A172 (cell line): ENCODE results near the gene RIPOR2. TPM values are rescaled to one million over a fixed set of nuclear protein-coding genes. Genes with fewer than 3 reads are reported as not detected.

Experiments
- DNase-seq: peaks from one replicate; pipeline ENCODE4 v3.0.0-alpha.2; 2015; ENCODE audit warnings: low spot score
- total RNA-seq: library from RNA; depleted of rRNA; stranded (reverse); fragments of >200 nt; shearing (Covaris generic); gene quantifications from 2 replicates; pipeline ENCODE4 v1.2.3, GENCODE V29; 2014

The RIPOR2 gene
- total RNA-seq, 1 experiment from 2014 or later, result not detected

DNA sequence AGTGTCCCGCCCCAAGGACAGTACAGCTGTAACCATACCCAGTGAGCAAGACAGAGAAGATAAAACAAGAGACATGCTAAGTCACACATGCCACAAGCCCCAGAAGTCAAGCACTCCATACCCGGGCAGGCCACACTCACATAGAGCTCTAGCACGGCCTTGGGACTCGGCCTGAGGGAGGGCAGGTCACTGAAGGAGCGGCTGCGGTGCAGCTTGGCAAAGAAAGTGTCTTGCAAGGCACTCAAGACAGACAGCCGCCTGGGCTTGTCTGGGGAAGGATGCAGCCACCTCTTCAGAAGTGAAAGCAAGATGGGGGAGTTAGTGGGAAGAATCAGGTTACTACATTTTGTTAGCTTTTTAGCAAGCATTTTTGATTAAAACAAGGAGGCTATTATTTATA lies 88.4 kb downstream of the RIPOR2 start:
- no peak for DNase-seq

DNA sequence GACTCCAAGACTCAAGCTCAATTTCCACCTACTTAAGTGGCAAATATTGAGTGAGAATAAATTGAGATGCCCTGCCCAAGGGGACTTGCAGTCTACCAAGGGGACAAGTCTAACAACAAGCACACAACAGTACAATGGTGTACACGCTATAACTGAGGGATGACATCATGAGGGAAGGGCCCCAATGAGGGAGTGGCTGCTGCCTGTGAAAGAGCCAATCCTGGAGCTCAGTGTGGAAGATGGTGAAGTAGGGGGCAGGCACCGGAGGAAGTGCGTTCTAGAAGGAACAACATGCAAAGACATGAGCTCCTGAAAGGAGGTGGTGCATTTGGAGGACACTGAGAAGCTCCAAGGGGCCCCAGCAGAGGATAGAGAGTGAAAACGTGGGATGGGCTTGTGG lies 90.2 kb downstream of the RIPOR2 start:
- no peak for DNase-seq

DNA sequence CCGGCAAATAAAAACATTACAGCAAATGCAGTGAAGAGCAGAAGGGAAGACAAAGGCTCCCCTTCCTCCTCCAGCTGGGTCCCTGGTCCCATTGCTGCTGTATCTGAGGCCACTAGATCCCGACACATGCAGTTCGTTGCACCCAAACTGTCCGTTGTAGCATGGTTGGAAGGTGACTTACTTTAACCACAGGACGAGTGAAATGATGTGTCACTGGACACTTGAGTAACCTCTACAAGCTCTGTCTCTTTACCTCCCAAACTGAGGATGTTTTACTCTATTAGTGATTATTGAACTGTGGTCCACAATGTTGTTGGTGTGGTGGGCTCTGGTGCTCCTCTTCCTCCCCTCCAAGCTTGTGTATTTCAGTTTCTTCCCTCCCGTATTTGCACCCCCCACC lies 90.9 kb downstream of the RIPOR2 start:
- DNase-seq, result no peak

DNA sequence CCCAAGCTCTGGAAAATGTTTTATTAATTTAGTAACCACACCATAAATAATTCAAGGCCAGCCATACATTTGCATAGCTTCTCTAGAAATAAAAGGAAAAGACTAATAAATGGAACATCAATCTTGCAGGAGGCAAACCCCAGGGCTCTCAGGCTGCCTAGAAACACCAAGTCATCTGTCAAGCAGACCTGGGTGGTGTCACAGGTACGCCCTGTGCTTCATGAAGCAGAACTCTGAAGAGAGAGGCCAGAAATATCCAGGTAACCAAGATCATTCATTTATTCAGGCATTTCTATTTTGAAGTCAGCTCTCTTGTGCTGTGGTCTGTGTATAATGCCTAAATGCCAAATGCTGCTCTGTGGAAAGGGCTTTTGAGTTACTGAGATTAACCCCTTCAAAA lies 91.7 kb downstream of the RIPOR2 start:
- DNase-seq, result no peak

DNA sequence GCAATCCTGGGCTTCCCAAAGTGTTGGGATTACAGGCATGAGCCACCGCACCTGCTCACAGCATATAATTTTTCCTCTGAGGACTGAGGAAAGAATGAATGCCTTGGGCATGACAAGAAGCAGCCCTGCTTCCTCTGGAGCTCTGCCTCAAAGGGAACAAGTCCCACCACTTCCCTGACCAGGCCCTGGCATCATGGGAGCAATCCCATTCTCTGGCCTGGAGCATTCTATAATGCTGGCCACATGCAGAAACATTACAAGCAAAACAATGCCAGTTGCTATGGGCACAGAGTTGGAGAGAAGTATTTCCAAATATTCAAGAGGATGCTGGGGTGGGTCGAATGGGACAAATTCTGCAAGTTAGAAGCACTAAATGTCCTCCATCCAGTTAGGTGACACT lies 95.6 kb downstream of the RIPOR2 start:
- no peak for DNase-seq

DNA sequence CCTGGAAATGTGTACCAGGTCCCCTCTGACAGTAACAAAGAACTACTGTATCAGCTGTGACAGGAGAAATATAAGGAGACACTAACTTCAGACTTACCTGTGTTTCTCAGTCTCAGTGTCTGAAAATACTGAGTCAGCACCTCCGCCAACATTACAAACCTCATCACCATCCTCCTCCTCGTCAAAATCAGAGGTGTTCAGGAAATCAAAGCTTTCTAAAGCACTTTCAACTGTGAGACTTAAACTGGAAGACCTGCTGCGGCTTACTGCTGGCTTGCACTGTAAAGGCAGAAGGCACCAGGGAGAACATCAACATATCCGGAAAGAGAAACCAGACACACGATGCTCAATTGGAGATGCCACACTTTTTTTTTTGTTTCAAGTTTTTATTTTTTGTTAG lies 96.8 kb downstream of the RIPOR2 start:
- DNase-seq, result no peak

DNA sequence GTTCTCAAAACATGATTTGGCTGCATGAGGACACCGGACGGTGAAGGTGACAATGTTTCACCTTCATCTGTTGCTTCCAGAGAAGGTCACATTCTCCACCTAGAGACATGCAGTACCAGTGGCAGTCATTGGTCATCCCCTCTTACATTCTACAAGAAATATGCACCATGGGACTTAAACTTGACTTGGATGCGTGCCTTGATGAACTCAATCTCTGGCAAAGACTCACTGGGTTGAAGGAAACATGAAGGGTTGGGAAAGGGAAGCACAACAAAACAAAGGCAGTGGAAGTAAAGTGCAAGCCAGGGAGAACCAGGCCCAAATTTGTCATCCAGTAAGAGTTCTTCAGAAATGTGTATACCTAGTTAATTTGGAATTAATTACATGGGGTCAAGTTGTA lies 97.7 kb downstream of the RIPOR2 start:
- no peak for DNase-seq

DNA sequence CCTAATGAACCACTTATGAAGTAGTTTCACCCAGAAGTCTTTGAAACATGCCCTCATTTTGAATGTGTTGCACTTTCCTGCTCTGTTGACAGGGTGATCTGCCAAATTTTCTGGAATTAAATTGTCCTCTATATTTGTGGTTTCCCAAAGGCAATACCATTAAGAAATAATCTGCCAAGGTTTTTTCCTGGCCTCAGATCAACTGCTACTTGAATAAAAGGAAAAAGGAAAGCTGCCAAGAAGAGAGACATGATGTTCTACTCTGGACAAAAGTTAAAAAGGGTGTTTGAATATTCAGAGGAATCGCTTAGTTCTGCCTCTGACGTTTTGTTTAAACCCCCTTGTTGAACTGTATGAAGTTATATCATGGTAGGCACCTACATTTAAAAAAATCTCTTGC lies 99.7 kb downstream of the RIPOR2 start:
- DNase-seq, result no peak

DNA sequence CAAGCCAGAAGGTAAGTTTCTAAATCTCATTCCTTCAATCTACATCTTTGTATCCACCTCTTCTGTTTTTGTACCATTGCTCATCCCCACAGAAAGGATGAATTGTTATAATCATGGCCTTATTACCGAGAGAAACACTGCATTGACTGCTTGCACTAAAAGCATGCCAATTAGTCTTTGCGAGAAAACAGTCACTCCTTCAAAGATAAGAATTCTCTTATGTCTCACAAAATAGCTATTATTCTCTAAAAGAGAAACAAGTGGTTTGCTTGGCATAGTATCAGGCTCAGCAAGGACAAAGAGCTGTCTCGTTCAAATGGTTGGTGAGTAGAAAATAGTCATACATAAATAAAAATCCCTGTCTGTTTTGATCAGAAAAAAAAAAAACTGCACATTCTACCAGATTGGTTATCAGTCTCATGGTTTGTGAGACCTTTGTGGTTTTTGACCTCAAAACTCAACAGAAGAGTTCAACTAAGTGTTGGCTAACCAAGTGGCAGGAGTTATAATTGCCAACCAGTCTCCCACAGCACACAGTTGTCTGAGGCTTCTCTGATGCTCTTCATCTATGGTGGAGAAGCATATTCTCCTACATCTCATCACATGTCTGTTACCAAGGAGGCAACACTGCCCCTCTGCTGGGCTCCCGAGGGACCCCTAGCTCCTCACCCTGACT lies 101.9 kb downstream of the RIPOR2 start:
- no peak for DNase-seq

DNA sequence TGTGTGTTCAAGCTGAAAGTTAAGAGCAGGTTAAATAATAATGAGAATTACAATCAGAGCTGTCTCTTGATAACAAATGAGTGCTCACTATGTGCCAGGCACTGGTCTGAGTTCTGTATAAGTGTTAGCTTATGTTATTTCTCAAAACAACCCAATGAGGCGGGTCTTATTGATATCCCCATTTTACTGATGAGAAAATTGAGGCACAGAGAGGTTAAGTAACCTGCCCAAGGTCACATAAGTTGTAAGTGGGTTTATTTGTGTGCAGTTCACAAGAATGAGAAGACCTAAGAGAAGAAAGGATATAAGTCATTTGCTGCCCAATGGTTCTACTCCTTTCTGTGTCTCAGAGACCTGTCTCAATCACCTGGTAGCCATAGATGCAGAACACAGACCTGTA lies 103.0 kb downstream of the RIPOR2 start:
- no peak for DNase-seq

DNA sequence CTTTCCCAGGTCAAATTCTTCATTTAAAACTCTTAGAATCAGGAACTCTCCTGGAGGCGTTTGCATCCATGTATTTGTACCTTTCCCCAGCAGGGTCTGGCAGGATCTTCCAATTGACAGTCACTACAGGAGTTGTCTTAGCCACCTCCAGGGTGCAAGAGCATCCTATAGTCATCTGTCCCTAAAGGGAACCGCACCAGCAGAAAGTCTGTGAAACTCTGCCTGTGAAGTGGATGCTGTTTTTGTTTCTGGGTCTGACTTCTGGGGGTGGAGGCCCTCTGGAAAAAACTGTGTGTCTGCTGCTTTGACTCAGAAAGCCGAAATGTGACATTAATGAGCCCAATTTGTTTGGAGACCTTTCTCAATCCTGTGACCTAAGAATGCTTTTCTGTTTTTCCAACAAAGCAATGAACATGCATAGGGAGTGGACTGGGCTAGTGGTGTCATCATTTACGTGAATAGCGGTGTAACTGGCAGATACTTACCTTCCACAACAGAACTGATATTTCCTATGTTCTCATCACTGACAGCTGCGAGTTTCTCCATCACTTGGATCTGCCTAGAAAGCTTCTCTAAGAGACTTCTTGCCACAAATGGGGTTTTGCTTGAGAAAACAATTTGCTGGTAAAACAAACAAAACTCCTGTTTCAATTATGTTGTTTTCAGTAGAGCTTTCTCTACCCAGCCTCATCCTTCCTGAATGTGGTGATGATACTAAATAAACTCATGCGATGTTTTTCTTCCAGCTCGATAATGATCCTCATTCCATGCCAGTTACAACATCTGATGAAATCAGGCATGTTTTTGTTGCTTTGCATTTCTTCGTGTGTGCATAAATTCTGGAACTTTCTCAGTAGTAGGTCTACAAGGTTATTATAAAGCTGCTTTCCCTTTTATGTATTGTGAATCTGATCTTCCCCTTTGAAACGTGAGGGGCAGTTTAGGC lies 103.7 kb downstream of the RIPOR2 start:
- DNase-seq, result no peak

DNA sequence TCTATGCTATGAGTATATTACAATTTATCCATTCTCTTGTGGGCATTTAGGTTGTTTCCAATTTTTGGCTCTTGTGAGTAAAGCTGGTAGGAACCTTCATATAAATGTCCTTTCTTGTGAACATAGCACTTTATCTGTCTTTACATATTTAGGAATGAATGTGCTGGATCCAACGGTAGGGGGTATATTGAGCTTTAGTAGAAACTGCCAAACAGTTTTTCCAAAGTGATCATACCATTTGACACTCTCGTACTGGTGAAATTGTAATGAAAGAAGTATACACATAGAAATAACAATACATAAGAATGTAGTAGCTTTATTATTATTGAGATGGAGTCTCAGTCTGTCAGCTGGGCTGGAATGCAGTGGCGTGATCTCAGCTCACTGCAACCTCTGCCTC lies 106.1 kb downstream of the RIPOR2 start:
- DNase-seq, result no peak

DNA sequence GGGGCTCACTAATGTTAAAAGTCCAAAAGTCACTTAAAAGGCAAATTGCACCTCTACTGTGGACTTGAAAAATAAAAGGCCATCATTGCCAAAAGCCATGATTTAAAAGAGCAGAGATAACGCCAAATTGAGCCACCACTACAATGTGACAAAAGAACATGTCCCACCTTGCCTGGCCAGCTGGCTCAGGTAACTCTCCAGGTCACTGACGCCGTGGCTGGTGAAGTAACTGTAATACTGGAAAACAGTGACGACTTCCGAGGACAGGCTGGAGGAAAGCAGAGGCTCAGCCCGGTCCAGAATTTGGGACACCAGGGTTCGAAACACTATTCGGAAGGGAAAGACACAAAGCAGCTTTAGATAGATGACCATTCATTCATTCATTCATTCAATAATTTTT lies 107.8 kb downstream of the RIPOR2 start:
- no peak for DNase-seq

DNA sequence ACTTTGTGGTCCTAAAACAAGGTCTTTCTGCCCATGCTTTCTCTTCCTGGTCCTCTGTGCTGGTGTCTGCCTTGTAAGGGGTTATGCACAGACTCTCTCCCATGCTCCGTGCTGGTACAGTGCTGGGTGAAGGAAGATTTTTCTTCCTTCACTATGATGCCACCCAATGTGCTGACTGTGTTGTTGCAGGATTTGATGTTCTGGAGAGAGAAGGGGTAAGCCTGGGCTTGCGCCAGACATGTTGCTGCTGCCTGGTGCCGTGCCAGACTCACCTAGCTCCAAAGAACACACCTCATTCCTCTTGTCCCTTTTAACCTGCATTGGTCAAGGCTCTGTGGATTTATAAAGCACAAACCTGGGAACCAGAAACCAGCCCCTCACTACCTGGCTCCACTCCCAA lies 108.6 kb downstream of the RIPOR2 start:
- no peak for DNase-seq

DNA sequence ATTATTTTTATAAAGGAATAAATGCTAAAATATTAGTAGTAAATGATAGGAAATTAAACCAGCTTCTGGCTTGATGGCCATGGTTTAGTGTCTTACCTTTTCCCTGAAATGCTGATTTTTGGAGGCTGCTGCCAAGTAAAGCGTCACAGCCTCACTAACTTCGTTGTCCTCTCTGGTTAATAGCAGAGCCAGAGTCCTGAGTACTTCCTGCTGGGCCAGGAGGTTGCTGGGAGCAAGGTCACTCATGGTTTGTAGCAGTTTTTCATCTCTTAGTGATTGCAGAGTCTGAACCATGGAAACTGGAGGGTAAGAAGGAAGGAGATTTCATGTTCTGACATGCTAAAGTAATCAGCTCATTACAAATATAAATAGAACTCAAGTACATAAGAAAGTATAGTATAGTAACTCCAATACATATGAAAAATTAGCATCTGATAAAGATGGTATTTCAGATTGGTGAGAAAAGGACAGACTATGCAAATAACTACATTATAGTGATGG lies 110.6 kb downstream of the RIPOR2 start:
- no peak for DNase-seq

DNA sequence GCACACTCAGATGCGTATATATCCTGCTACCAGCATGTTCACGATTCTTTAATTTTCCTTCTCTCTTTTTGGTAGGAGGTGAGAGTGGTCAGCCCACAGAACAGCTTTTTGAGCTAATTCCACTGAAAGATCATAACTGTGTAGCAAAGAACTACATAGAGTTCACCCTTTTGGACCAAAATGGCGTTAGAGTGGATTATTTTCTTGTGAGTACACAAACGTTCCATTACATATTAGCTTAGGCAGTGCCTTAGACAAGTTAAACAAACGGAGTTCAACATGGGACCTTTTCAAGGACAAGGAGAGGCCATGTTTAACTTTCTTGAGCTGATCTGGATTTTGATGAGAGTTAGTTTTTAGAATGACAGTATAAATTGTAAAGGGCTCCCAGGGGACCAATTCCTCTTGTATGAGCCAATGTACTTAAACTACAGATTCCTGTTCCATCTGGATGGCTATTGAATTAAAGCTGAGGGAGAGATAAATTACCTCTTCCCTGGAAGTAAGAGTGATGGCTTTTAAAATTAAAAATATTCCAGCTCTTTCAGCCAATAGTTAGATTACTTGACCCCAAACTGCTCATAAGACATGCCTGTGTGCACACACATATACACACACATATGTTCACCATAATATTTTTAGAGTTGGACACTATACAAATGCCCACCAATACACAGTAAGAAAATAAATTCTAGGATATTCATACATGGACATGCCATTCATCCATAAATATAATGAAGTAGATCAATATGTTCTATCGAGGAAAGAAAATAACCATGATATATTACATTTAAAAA lies 111.4 kb downstream of the RIPOR2 start:
- DNase-seq, result no peak

DNA sequence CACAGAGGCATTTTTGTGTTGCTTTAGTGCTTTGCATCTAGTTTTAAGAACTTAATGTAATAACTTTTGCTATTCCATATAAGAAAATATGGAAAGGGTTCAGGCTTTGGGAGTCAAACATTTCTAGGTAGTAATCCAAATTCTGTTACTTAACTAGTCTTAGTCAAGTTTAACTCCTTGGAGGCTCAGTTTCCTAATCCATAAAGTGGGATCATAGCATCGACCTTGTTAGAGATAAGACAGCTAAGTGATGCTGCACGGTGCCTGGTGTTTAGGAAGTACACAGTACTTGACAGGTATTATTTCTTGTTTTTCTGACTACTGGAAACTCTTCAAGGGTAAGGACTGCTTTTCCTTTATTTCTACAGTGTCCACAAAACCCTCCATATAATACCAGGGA lies 112.6 kb downstream of the RIPOR2 start:
- DNase-seq, result no peak

DNA sequence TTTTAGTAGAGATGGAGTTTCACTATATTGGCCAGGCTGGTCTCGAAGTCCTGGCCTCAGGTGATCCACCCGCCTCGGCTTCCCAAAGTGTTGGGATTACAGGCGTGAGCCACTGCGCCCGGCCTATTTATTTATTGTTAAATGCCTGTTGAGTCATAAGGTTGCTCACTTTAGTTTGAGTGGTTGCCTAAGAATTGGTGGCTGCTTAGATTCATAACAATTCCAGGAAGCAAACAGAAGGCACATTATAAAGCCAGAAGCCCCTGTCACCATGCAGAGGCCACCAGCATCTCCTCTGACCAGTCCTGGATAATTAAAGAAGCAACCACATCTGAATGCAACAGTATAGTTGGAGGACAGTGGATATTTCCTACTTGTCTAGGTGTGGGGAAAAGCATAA lies 113.1 kb downstream of the RIPOR2 start:
- peak; percentile 19 for DNase-seq

DNA sequence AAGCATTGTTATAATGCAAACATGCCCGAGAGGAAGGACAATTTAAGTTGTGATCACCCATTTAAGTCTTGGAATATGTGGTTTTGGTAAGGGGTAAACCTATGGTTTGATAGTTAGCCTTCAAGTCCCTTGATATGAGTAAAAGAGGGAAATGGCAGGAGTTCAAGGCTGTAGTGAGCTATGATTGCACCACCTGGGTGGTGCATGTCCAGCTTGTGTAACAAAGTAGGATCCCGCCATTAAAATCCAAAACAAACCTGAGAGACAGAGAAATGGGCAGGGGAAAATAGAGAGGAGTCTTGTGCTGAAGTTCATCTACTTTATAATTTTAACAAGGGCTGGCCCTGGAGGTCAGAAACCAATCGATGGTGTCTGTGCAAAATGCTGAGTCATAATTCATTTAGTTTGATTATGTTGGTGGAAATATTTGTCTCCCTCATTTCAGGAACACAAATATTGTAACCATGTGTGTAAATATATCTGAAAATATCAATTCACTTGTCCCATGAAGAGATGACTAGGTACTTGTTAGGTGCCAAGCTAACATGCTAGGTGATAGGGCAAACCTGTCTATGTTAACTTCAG lies 113.8 kb downstream of the RIPOR2 start:
- no peak for DNase-seq

DNA sequence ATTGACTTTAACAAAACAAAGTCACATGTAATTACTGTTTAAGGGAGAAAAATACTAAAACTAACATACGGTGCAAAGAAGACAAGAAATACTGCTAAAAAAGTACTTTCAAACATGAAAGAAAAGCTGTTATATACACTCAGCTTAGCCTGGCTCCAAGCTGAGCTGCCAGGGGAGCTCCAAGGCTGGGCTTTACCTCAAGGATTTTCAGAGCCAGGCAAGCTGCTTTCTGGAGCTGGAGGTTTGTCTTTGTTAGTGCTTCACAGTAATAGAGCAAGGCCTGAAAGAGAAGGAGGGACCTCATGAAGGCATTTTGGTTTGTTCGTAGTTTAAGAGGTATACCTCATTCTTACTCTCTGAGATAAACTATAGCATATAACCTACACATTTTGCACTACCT lies 117.4 kb downstream of the RIPOR2 start:
- no peak for DNase-seq

DNA sequence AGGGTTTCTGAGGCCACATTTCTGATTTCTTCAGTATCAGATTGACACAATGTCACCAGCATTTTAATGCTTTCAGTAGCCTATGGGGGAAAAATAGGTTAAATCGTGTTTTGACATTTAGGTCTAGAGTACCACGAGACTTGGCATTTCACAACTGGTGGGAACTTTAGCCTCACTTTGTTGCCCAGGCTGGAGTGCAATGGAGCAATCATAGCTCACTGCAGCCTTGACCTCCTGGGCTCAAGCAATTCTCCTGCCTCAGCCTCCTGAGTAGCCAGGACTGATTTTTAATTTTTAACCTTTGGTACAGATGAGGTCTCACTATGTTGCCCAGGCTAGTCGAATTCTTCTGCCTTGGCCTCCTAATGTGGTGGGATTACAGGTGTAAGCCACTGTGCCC lies 126.0 kb downstream of the RIPOR2 start:
- DNase-seq, result no peak

DNA sequence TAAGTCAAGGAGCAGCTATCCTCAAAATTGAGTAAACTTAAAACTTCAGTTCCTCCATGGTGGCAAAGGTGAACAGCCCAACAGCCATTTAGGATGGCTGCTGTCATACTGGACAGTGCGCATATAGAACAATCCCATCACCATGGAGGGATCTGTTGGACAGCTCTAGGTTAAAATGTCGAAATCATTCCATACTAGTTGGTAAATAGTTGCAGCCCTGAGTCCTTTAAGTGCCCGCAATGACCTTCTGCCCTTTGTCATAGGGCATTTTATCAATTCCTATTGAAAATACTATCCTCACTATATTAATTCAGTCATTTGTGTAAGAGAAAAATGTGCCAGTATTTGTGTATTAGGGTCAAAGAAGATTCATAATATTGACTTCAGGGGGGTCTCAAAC lies 128.2 kb downstream of the RIPOR2 start:
- no peak for DNase-seq
